NCI-H1417 treated with DMSO at 0.1 percent for 48 hours (cell line): ENCODE measurements around the gene KIF3C.
"Not testable (repeated sequence)": the region's sequence is repeated elsewhere in the genome, so short reads cannot be mapped to it uniquely, and the experiment has no call there.

Experiments
- DNase-seq: peaks from one replicate; lab custom pipeline; 2025; lab: John Stamatoyannopoulos, UW

KIF3C gene

DNA sequence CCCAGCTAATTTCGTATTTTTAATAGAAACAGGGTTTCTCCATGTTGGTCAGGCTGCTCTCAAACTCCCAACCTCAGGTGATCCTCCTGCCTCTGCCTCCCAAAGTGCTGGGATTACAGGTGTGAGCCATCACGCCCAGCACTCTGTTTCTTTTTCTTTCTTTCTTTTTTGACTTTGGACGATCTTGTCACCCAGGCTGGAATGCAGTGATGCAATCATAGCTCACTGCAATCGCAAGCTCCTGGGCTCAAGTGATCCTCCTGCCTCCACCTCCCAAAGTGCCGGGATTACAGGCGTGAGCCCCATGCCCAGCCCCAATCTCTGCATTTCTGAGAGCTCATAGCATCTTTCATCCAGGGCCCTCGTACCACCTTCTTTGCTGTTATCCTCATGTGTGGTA is 17.1 kb upstream of the KIF3C start:
- not testable (repeated sequence) for DNase-seq

DNA sequence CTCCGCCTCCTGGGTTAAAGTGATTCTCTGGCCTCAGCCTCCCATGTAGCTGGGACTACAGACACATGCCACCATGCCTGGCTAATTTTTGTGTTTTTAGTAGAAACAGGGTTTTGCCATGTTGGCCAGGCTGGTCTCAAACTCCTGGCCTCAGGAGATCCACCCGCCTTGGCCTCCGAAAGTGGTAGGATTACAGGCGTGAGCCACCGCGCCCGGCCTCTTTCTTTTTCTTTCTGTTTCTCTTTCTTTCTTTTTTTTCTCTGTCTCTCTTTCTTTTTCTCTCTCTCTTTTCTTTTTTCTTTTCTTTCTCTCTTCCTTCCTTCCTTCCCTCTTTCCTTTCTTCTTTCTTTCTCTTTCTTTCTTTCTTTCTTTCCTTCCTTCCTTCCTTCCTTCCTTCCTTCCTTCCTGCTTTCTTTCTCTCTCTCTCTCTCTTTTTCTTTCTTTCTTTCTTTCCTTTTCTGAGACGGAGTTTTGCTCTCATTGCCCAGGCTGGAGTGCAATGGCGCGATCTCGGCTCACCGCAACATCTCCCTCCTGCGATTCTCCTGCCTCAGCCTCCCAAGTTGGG is 16.6 kb upstream of the KIF3C start:
- DNase-seq: not testable (repeated sequence)

- no peak for DNase-seq
Observed at GRCh38 chr2:25996844-25997243, 14.5 kb upstream of the KIF3C start.

DNA sequence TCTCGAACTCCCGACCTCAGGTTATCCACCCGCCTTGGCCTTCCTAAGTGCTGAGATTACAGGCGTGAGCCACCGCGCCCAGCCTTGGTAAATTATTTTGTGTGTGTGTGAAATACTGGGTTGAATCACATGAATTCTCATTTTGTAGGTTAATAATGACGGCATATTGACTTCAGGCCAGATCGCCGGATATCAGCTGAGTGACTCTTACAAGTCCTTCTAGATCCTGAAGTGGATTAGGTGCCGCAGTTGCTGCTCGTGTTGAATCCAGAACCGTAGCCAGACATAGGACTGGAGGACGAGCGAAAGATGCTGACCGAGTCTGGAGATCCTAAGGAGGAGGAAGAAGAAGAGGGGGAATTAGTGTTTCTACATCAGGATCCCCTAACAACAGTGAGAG is 12.2 kb upstream of the KIF3C start:
- no peak for DNase-seq

- no peak for DNase-seq
Observed at GRCh38 chr2:25993049-25993448, 10.8 kb upstream of the KIF3C start.

DNA sequence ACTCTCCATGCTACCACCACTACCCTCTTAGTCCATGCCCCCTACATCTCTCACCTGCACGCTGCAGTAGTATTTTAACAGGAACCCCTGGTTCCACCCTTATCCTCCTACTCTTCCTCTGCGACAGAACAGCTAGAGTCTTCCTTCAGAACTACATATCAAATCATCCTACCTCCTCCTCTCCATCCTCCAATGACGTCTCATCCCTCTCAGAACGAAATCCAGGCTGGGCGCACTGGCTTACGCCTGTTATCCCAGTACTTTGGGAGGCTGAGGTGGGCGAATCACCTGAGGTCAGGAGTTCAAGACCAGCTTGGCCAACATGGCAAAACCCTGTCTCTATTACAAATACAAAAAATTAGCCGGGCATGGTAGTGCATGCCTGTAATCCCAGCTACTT is 10.3 kb upstream of the KIF3C start:
- no peak for DNase-seq

DNA sequence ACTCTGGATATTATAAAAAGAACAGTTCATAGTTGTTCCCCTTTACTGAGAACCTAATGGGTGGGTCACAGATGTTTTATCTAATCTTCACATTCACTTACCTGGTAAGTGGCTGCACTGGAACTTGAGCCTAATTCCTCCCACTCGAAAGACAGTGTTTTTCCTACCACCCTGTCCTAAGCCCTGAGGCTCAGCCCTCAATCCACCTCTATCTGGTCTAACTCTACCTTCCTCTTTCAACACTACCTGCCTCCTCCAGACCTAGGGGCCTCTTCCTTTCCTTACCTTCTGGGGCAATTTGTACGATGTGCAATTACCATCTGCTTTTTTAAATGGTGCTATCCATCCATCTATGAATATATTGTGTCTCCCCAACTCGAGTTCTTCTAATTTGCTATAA is 9.7 kb upstream of the KIF3C start:
- no peak for DNase-seq

- no peak for DNase-seq
Observed at GRCh38 chr2:25989154-25989553, 6.9 kb upstream of the KIF3C start.

DNA sequence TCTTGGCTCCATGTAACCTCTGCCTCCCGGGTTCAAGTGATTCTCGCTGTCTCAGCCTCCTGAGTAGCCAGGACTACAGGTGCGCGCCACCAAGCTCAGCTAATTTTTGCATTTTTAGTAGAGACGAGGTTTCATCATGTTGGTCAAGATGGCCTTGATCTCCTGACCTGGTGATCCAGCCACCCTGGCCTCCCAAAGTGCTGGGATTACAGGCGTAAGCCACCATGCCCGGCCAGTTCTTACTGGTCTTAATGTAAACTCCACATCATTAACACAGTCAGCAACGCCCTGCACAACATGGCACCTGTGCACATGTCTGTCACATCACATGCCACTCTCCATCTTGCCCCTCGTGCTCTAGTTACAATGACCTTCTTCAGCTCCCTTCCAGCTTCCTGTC is 5.8 kb upstream of the KIF3C start:
- DNase-seq: no peak

DNA sequence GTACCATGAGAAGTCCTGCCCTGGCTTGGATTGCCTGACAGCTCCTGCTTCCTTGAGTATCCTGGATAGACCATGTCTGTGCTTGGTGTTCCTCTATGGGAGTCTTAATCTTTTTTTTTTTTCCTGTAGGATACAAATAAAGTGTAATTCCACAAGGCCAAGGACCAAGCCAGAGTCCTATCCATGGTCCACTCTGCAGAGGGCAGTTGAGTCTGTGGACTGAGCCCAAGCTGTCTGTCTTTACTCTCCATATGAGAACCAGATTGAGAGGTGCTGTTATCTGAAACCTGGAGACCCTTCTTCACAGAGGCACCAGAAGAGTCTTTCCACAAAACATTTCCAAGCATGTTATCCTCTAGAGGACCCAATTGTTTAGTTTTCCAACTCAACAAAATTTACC is 1.4 kb upstream of the KIF3C start:
- no peak for DNase-seq

- DNase-seq: no peak
Observed at GRCh38 chr2:25982968-25983280, 627 bp upstream of the KIF3C start.

DNA sequence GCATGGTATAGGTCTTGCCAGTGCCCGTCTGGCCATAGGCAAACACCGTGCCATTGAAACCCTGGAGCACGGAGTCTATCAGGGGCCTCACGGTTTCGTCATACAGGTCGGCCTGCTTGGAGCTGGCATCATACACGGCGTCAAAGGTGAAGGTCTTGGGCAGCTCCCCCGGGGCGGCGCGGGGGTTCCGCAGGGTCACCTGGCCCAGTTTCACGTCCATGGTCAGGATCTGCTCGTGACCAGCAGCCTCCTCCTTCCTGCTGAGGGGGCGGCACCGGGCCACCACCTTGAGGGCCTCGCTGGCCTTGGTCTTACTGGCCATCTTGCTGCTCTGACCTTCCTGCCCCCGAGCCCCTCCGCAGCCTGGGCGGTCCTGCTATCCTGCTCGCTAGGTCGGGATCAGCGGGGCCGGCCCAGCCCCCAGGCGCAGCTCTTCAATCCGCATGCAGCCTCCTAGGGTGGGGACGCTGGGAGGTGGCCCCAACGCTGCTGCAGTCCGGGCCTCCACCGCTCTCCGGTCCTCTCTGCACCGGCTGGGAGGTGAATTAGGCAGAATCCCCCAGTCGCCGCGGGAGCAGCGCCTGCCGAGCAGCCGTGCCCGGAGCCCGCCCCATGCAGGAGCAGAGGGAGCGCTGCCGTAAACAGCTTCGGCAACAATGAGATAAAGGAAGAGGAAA is 563 bp downstream of the KIF3C start:
- DNase-seq: no peak

GRCh38 chr2:25980951-25981350 is 1.3 kb downstream of the KIF3C start:
- no peak for DNase-seq

DNA sequence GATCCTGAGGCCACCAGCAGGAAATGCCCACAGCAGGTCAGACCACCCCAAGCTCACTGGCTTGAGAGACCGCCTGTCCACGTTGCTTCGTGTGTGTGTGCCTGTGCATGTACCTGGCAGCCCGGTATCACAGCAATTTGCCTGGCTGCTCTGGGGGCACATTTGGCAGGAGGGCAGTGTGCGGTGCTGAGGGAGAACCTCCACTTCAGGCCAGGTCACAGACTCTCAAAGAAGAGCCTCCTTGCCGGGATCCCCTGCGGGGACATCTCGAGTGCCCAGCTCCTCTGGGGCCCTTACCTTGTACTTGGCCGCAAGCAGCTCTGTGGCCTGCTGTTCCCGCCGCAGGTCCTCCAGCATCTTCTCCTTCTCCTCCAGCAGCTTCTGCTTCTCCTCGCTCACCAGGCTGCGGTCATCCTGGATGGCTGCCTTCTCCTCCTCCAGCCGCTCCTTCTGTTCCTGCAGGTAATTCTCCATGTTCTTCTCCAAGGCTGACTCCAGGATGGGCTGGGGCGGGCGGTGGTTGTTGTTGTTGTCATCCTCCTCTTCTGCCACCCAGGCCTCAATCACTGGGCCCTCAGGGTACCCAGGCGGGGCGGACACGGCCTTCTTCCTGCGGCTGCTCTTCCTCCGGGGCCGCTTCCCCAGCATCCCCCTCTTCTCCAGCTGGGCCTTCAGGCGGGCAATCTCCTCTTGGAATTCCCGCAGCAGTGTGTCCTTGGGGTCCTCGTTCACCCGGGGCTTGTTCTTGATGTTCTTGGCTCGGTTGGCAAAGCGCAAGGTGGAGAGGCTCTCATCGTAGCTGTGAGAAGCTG is 2.0 kb downstream of the KIF3C start:
- no peak for DNase-seq

- no peak for DNase-seq
Observed at GRCh38 chr2:25979001-25979400, 3.3 kb downstream of the KIF3C start.

- no peak for DNase-seq
Observed at GRCh38 chr2:25977768-25978167, 4.5 kb downstream of the KIF3C start.

- no peak for DNase-seq
Observed at GRCh38 chr2:25976983-25977741, 5.1 kb downstream of the KIF3C start.

GRCh38 chr2:25972049-25972823 is 10.1 kb downstream of the KIF3C start:
- no peak for DNase-seq

DNA sequence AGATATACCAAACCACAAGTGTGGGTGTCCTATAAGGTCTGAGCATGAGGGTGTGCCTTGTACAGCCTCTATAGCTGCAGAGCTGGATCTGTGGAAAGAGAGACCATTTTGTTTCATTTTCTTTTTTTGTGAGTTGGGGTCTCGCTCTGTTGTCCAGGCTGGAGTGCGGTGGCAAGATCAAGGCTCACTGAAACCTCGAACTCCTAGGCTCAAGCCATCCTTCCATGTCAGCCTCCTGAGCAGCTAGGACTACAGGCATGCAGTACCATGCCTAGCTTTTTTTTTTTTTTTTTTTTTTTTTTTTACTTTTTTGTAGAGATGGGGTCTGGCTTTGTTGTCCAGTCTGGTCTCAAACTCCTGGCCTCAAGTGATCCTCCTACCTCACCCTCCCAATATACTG is 10.7 kb downstream of the KIF3C start:
- no peak for DNase-seq

GRCh38 chr2:25966531-25967270 is 15.6 kb downstream of the KIF3C start:
- DNase-seq: no peak

GRCh38 chr2:25964891-25965290 is 17.4 kb downstream of the KIF3C start:
- no peak for DNase-seq
